ENCODE data around the gene TEX29.

Gene TEX29

GRCh38 chr13:111319998-111320911 lies at the start of gene TEX29:
TEX29 (plus strand) TSS chr13:111320642; CDS start chr13:111320891, 249 bp downstream.
- DNase-seq (ENCODE audit: low spot score): no peak
- TF ChIP-seq CTCF (IDR thresholded peaks at IDR 0.05; ENCODE audit: extremely low read depth, missing control alignments): no peak

DNA sequence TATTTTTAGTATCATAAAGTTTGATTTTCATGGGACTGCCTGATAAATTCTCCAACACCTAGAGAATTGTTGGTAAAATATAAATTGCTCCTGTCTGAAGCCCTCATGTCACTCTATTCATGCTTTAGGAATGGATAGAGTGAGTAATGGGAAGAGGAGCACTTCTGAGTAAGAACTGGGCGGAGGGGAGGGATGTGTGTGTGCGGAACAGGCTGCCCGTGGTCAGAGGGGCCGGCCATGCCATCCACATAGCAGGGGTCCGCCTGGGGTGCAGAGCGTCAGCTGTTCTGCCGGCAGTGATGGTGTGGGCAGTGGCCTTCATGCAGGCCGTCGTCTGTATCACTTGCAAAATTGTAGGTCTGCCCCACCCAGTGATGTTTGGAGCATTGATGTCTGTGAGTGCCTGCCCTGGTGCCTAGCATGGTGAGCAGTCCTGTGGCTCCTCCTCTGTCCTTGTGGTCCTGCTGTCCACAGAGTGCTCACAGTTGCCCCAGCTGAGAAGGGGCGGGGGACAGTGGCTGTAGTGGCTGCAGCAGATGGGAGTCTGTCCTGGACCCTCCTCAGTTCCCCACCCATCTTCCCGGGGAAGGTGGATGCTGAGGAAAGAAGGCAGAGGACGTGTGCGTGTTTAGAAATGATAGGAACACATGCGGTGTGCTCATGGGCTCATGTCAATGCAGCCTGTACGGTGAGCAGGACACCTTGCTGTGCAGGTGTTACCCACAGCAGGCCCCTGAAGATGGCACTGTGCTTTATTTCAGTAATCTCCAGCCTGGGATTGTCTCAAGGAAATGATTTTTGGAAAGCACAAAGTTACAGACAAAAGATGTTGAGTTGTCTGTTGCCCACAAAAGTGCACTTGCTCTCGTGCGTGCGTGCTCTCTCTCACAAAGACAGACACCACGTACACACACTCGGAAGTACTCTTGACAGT lies 49.4 kb upstream of the TEX29 start:
- TF ChIP-seq CTCF (IDR thresholded peaks at IDR 0.05; ENCODE audit: extremely low read depth, missing control alignments): no peak
- DNase-seq (ENCODE audit: low spot score): no peak

- DNase-seq (ENCODE audit: low spot score): no peak
- TF ChIP-seq CTCF (IDR thresholded peaks at IDR 0.05; ENCODE audit: extremely low read depth, missing control alignments): no peak
Observed at GRCh38 chr13:111272117-111272516, 48.3 kb upstream of the TEX29 start.

- no peak for TF ChIP-seq CTCF (IDR thresholded peaks at IDR 0.05; ENCODE audit: extremely low read depth, missing control alignments)
- DNase-seq (ENCODE audit: low spot score): no peak
Observed at GRCh38 chr13:111275382-111275781, 45.1 kb upstream of the TEX29 start.

- DNase-seq (ENCODE audit: low spot score): no peak
- TF ChIP-seq CTCF (IDR thresholded peaks at IDR 0.05; ENCODE audit: extremely low read depth, missing control alignments): no peak
Observed at GRCh38 chr13:111275995-111276618, 44.3 kb upstream of the TEX29 start.

GRCh38 chr13:111278258-111278657 lies 42.2 kb upstream of the TEX29 start:
- no peak for TF ChIP-seq CTCF (IDR thresholded peaks at IDR 0.05; ENCODE audit: extremely low read depth, missing control alignments)
- no peak for DNase-seq (ENCODE audit: low spot score)

Data from GM20000 (cell line).